Upper lobe of left lung (tissue), 4 donors: Measurements from ENCODE around the gene NBEAL2.

Experiments
- CTCF ChIP-seq, 6 experiments: fragments of 450-650 bp in 4 of 6; fragments of 200-600 bp in 2 of 6; sonication (generic) in 2 of 6; IDR thresholded peaks; one replicate each; pipeline ENCODE4 v1.5.1; 2016 to 2019; ENCODE audit warnings: antibody characterized with exemption in 6 of 6
- EP300 ChIP-seq, 4 donors: sonication (generic); formaldehyde crosslinking; IDR thresholded peaks; one replicate each; pipeline ENCODE4 v1.5.1; 2017; ENCODE audit warnings: antibody characterized with exemption in 4 of 4, control low read depth in 2 of 4

- TF ChIP-seq CTCF (IDR thresholded peaks at IDR 0.05) (no peak), EP300 (IDR thresholded peaks at IDR 0.05) (no peak)
Measured at GRCh38 chr3:47000922-47001730, 21.7 kb downstream of the NBEAL2 start.
